ENCODE results near the gene CDH4. TPM values are rescaled to one million over a fixed set of nuclear protein-coding genes. Genes with fewer than 3 reads are reported as not detected.

The CDH4 gene
- total and polyA plus RNA-seq, 5 donors from 2014 or later: 0.07 to 0.69 (median 0.49) TPM; not detected in 1

DNA sequence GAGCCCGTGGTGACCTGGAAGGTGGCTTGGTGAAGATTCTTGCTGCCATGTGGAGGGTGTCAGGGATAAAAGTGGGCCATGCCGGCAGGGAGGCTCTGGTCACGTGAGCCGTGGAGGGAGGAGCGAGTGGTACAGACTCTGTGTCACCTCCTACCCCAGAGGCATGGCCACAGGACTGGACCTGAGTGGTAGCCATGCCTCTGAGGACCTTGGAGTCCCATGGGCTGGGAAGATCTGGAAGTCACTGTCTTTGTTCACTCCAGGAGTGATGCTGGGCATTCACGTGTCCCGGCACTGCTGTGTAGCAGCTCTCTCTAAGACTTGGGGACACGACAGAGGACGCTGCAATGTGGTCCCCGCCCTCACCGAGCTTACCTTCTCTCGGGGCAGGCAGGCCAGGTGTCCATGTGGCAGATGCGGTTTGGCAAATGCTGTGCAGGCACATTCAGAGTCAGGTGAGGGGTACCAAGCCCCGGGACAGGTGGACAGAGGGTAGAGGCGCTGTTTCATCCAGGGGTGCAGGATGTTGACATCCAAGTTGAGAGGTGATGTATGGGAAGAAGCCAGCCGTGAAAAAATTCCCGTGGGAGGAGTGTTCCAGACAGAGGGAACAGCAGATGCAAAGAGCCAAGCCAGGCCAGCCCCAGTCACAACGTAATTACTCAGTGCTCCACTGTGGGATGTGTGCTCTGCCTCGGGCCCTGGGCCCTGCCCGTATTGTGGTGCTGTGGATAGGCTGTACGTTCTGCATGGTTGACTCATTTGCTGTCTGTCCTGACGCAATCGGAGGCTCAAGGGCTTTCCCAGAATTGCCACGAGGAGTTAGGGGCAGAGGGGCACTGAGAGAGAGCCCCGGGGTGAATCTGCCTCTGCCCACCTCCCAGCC is 505.9 kb downstream of the CDH4 start:
- Histone ChIP-seq H3K36me3 (ENCODE audit: control insufficient read depth, insufficient read depth, low read length) (no peaks in the 10 kb centered on the region), H3K9me3 (ENCODE audit: control insufficient read depth in 2 of 2, low read length in 2 of 2) (no peaks in the 10 kb centered on the region), H3K27ac (ENCODE audit: insufficient read depth, low read length, poor library complexity, severe bottlenecking) (no peak overlapping the region), H3K4me3 (ENCODE audit: low read depth, low read length) (no peak overlapping the region), H3K27me3 (ENCODE audit: control insufficient read depth, insufficient read depth, low read length) (no peaks in the 10 kb centered on the region), H3K4me1 (ENCODE audit: control insufficient read depth, insufficient read depth, low read length, poor library complexity, severe bottlenecking) (no peaks in the 10 kb centered on the region)
- Mint-ChIP-seq H3K27me3 (no peaks in the 10 kb centered on the region), H3K27ac (no peak overlapping the region), H3K4me1 (no peaks in the 10 kb centered on the region), H3K36me3 (no peaks in the 10 kb centered on the region), H3K9me3 (no peaks in the 10 kb centered on the region), H3K4me3 (no peak overlapping the region)
- ATAC-seq (ENCODE audit: low read depth in 2 of 2): no peak
- no peak for DNase-seq

DNA sequence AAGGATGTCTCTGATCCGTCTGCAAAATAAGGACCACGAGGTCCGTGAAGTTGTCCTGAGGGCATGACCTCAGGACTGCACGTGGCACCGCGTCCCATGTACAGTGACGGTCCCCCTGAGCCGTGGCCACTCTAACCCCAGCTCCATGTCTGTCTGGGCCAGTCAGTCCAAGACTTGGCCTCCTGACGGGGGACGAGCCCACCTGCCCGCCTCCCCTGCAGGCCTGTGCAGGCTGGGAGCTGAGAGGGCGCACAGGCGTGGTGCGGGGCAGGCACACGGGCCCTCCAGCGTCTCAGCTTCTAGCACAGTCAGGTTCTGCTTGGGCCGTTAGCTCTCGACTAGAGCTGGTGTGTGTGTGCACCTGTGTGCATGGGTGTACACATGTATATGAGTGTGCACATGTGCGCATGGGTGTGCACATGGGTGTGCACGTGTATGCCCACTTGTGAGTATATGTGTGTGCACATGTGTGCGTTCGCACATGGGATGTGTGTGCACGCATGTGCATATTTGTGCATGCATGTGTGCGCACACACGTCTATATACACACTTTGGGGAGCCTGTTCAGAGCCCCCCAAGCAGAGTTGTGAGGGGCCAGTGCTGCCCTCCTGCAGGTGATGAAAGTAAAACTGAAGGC is 506.6 kb downstream of the CDH4 start:
- no peaks in the 10 kb centered on the region for H3K27me3 ChIP-seq (ENCODE audit: control insufficient read depth, insufficient read depth, low read length)
- Mint-ChIP-seq H3K27me3 (no peaks in the 10 kb centered on the region), H3K4me3 (no peak overlapping the region), H3K9me3 (no peaks in the 10 kb centered on the region), H3K4me1 (no peaks in the 10 kb centered on the region), H3K36me3 (no peaks in the 10 kb centered on the region), H3K27ac (no peak overlapping the region)
- ATAC-seq (ENCODE audit: low read depth in 2 of 2): no peak
- no peaks in the 10 kb centered on the region for H3K4me1 ChIP-seq (ENCODE audit: control insufficient read depth, insufficient read depth, low read length, poor library complexity, severe bottlenecking)
- H3K36me3 ChIP-seq (ENCODE audit: control insufficient read depth, insufficient read depth, low read length): no peaks in the 10 kb centered on the region
- H3K4me3 ChIP-seq (ENCODE audit: low read depth, low read length): no peak overlapping the region
- no peaks in the 10 kb centered on the region for H3K9me3 ChIP-seq (ENCODE audit: control insufficient read depth in 2 of 2, low read length in 2 of 2)
- no peak for DNase-seq
- H3K27ac ChIP-seq (ENCODE audit: insufficient read depth, low read length, poor library complexity, severe bottlenecking): no peak overlapping the region

DNA sequence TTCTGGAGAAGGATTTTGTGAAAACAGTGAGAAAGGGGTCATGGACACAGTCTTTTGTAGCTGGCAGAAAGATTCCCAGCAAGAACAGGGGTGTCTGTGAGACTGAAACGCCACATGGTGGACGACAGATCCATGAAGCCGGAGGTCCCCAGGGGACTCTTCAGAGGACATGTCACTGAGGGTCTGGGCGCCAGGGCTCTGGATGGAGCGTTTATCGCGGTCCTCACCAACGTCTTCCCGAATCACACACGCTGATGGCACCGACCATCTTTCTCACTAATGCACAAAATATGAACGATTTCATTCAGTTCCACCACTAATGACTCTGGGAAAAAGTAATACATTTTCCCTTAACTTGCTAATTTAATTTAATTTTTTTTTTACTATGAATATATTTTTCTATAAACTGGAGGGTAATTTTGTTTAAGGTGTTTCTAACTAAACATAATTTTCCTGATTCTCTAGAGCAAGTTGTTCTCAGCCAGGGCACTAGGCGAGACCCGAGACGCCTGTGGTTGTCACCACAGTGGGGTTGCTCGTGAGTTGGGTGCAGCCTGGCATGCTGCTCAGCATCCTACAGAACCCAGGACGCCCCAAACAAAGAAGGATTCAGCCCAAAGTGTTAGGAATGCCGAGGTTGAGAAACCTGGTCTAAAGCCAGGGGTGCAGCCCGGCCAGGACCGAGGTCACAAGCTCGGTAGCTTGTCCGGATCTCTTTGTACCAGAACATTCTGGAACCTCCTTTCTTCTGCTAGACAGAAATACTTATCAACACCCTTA is 507.4 kb downstream of the CDH4 start:
- DNase-seq (no peak), ATAC-seq (ENCODE audit: low read depth in 2 of 2) (no peak)
- Mint-ChIP-seq H3K27me3 (no peaks in the 10 kb centered on the region), H3K27ac (no peak overlapping the region), H3K4me1 (no peaks in the 10 kb centered on the region), H3K9me3 (no peaks in the 10 kb centered on the region), H3K4me3 (no peak overlapping the region), H3K36me3 (no peaks in the 10 kb centered on the region)
- Histone ChIP-seq H3K4me1 (ENCODE audit: control insufficient read depth, insufficient read depth, low read length, poor library complexity, severe bottlenecking) (no peaks in the 10 kb centered on the region), H3K4me3 (ENCODE audit: low read depth, low read length) (no peak overlapping the region), H3K36me3 (ENCODE audit: control insufficient read depth, insufficient read depth, low read length) (no peaks in the 10 kb centered on the region), H3K9me3 (ENCODE audit: control insufficient read depth in 2 of 2, low read length in 2 of 2) (no peaks in the 10 kb centered on the region), H3K27me3 (ENCODE audit: control insufficient read depth, insufficient read depth, low read length) (no peaks in the 10 kb centered on the region), H3K27ac (ENCODE audit: insufficient read depth, low read length, poor library complexity, severe bottlenecking) (no peak overlapping the region)

DNA sequence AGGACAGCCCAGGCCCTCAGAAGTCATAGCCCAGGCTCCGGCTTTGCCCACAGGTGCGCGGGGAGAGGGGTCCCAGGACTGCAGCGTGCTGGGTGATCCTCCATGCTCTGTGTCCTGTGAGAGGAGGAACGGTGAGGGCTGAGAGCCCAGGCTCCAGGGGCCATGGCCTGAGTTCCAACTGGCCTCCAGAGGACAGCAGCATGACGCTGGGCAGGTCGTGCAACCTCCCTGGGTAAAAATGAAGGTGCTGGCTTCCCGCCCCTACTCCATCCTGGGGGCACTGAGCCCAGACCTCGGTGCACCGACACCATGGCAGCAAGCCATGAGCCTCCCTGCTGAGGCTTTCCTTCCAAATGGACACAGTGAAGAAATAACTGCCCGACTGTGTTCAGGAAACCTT is 508.3 kb downstream of the CDH4 start:
- Histone ChIP-seq H3K36me3 (ENCODE audit: control insufficient read depth, insufficient read depth, low read length) (no peaks in the 10 kb centered on the region), H3K27ac (ENCODE audit: insufficient read depth, low read length, poor library complexity, severe bottlenecking) (no peak overlapping the region), H3K4me1 (ENCODE audit: control insufficient read depth, insufficient read depth, low read length, poor library complexity, severe bottlenecking) (no peaks in the 10 kb centered on the region), H3K9me3 (ENCODE audit: control insufficient read depth in 2 of 2, low read length in 2 of 2) (no peaks in the 10 kb centered on the region), H3K4me3 (ENCODE audit: low read depth, low read length) (no peak overlapping the region), H3K27me3 (ENCODE audit: control insufficient read depth, insufficient read depth, low read length) (no peaks in the 10 kb centered on the region)
- Mint-ChIP-seq H3K4me3 (no peak overlapping the region), H3K27me3 (no peaks in the 10 kb centered on the region), H3K9me3 (peaks cover 0 to 2% (median 0%) of the 10 kb centered on the region in 7 donors), H3K36me3 (no peaks in the 10 kb centered on the region), H3K4me1 (no peaks in the 10 kb centered on the region), H3K27ac (no peak overlapping the region)
- ATAC-seq (ENCODE audit: low read depth in 2 of 2) (no peak), DNase-seq (no peak)

DNA sequence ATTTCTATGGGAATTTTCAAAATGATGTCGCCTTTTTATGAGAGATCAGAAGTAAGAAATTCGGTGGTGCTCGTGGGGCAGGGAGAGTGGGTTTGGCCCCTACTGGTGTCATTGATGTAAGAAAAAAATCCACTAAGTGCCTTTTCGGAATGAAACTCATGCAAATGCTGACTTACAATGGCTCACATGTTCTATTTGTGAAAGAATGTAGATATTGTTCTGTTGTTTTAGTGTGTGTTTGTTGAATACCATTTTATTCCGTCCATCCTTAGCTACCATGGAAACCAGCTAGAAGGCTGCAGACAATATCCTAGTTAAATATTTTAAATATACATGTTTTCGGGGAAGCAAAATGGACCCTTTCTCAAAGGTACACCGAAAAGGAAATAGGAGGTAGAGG is 508.7 kb downstream of the CDH4 start:
- no peak overlapping the region for H3K4me3 ChIP-seq (ENCODE audit: low read depth, low read length)
- peaks cover 0 to 2% (median 0%) of the 10 kb centered on the region in 7 donors for H3K9me3 Mint-ChIP-seq
- no peaks in the 10 kb centered on the region for H3K36me3 ChIP-seq (ENCODE audit: control insufficient read depth, insufficient read depth, low read length)
- H3K36me3 Mint-ChIP-seq: no peaks in the 10 kb centered on the region
- H3K4me1 Mint-ChIP-seq: no peaks in the 10 kb centered on the region
- DNase-seq (no peak), ATAC-seq (ENCODE audit: low read depth in 2 of 2) (no peak)
- no peak overlapping the region for H3K27ac ChIP-seq (ENCODE audit: insufficient read depth, low read length, poor library complexity, severe bottlenecking)
- no peaks in the 10 kb centered on the region for H3K9me3 ChIP-seq (ENCODE audit: control insufficient read depth in 2 of 2, low read length in 2 of 2)
- H3K4me3 Mint-ChIP-seq: no peak overlapping the region
- no peaks in the 10 kb centered on the region for H3K4me1 ChIP-seq (ENCODE audit: control insufficient read depth, insufficient read depth, low read length, poor library complexity, severe bottlenecking)
- no peak overlapping the region for H3K27ac Mint-ChIP-seq
- H3K27me3 ChIP-seq (ENCODE audit: control insufficient read depth, insufficient read depth, low read length): no peaks in the 10 kb centered on the region
- no peaks in the 10 kb centered on the region for H3K27me3 Mint-ChIP-seq

DNA sequence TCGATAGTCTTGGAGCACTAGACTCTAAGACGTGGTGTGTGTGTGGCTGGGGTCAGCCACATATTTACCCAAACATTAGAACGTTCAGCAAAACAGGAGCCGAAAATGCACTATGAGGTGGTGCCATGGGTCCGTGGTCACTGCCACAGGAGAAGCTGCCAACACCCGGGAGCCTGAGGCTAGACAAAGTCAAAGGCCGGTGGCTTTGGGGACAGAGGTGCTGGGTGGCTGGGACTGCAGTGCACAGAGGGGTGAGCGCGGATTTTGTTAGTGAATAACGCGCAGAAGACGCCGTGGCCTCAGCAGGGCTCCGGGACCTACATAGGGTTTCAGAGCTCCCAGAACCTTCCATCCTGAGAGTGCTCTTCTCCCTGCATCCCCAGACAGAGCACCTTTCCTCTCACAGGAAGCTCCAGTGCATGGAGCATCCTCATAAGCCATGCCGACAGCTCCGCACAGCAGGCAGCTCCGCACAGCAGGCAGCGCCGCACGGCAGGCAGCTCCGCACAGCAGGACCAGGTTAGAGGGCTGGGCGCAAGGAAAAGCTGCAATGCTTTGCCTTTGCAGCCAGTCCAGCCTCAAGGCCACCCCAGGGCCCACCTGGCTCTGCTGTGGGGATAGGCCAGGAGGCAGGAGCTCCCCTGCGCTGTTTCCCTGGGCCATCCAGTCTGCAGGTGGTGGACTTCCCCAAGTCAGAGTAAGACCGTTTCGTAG is 509.5 kb downstream of the CDH4 start:
- H3K4me1 ChIP-seq (ENCODE audit: control insufficient read depth, insufficient read depth, low read length, poor library complexity, severe bottlenecking): no peaks in the 10 kb centered on the region
- H3K27ac Mint-ChIP-seq: no peak overlapping the region
- H3K4me3 Mint-ChIP-seq: no peak overlapping the region
- H3K27me3 ChIP-seq (ENCODE audit: control insufficient read depth, insufficient read depth, low read length): no peaks in the 10 kb centered on the region
- H3K9me3 Mint-ChIP-seq: peaks cover 0 to 2% (median 0%) of the 10 kb centered on the region in 7 donors
- ATAC-seq (ENCODE audit: low read depth in 2 of 2) (no peak), DNase-seq (no peak)
- no peaks in the 10 kb centered on the region for H3K27me3 Mint-ChIP-seq
- no peaks in the 10 kb centered on the region for H3K4me1 Mint-ChIP-seq
- no peak overlapping the region for H3K27ac ChIP-seq (ENCODE audit: insufficient read depth, low read length, poor library complexity, severe bottlenecking)
- H3K9me3 ChIP-seq (ENCODE audit: control insufficient read depth in 2 of 2, low read length in 2 of 2): no peaks in the 10 kb centered on the region
- H3K36me3 Mint-ChIP-seq: no peaks in the 10 kb centered on the region
- H3K4me3 ChIP-seq (ENCODE audit: low read depth, low read length): no peak overlapping the region
- no peaks in the 10 kb centered on the region for H3K36me3 ChIP-seq (ENCODE audit: control insufficient read depth, insufficient read depth, low read length)

DNA sequence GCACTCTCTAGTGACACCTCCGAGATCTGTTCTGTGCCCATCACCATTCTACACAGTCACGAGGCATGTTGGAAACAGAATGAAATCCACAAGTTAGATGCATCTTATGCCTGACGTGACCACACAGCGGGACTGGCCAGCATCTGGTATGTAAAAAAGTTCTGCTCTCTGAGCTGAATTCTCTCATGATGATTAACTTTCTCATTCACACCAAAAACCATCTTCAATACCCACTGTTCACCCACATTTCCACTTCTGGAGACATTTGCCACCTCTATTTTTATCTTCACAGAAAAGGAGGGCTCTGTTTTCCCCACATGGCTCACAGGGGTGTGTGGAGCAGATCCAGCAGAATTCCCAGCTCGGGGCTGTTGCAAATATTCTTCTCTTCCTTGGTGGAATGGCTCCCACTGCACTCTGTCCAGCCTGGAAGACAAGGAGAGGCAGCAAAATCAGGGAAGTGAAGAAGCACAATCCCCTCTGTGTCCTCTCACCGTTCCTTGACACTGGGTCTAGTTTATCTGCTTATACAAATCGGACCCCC is 510.2 kb downstream of the CDH4 start:
- DNase-seq (no peak), ATAC-seq (ENCODE audit: low read depth in 2 of 2) (no peak)
- H3K9me3 ChIP-seq (ENCODE audit: control insufficient read depth in 2 of 2, low read length in 2 of 2): no peaks in the 10 kb centered on the region
- no peaks in the 10 kb centered on the region for H3K4me1 ChIP-seq (ENCODE audit: control insufficient read depth, insufficient read depth, low read length, poor library complexity, severe bottlenecking)
- no peak overlapping the region for H3K27ac Mint-ChIP-seq
- H3K36me3 Mint-ChIP-seq: no peaks in the 10 kb centered on the region
- H3K27ac ChIP-seq (ENCODE audit: insufficient read depth, low read length, poor library complexity, severe bottlenecking): no peak overlapping the region
- H3K4me1 Mint-ChIP-seq: no peaks in the 10 kb centered on the region
- H3K9me3 Mint-ChIP-seq: peaks cover 0 to 2% (median 0%) of the 10 kb centered on the region in 7 donors
- no peaks in the 10 kb centered on the region for H3K27me3 ChIP-seq (ENCODE audit: control insufficient read depth, insufficient read depth, low read length)
- no peak overlapping the region for H3K4me3 ChIP-seq (ENCODE audit: low read depth, low read length)
- H3K36me3 ChIP-seq (ENCODE audit: control insufficient read depth, insufficient read depth, low read length): no peaks in the 10 kb centered on the region
- H3K4me3 Mint-ChIP-seq: no peak overlapping the region
- H3K27me3 Mint-ChIP-seq: no peaks in the 10 kb centered on the region

All from CD4-positive, CD25-positive, alpha-beta regulatory T cell (primary cell).